Stimulated activated CD4-positive, alpha-beta T cell treated with anti-CD3 and anti-CD28 coated beads, Interleukin-1b, Interleukin-23, amount 100 ng/mL, for 1 hour (primary cell): ENCODE measurements around the gene MCF2L2.

Experiments
- DNase-seq, 2 donors: peaks; one replicate each; pipeline ENCODE4 v3.0.0-alpha.2; 2020; ENCODE audit warnings: low read depth in 2 of 2

MCF2L2 gene

GRCh38 chr3:183265834-183266417, 162.5 kb downstream of the MCF2L2 start:
- no peak for DNase-seq

GRCh38 chr3:183265157-183265642, 163.2 kb downstream of the MCF2L2 start:
- no peak for DNase-seq

GRCh38 chr3:183264268-183264667, 164.2 kb downstream of the MCF2L2 start:
- no peak for DNase-seq

- no peak for DNase-seq
Observed at GRCh38 chr3:183262875-183263378, 165.5 kb downstream of the MCF2L2 start.

- no peak for DNase-seq
Observed at GRCh38 chr3:183261151-183261724, 167.2 kb downstream of the MCF2L2 start.

- DNase-seq: no peak
Observed at GRCh38 chr3:183260167-183260904, 168.1 kb downstream of the MCF2L2 start.

GRCh38 chr3:183259621-183260020, 168.8 kb downstream of the MCF2L2 start:
- DNase-seq: no peak

- DNase-seq: no peak
Observed at GRCh38 chr3:183259087-183259486, 169.3 kb downstream of the MCF2L2 start.

GRCh38 chr3:183255348-183255730, 173.1 kb downstream of the MCF2L2 start:
- DNase-seq: no peak

GRCh38 chr3:183254487-183255347, 173.7 kb downstream of the MCF2L2 start:
- DNase-seq: no peak

GRCh38 chr3:183253528-183254486, 174.6 kb downstream of the MCF2L2 start:
- no peak for DNase-seq

- no peak for DNase-seq
Observed at GRCh38 chr3:183252973-183253527, 175.4 kb downstream of the MCF2L2 start, which contains the start of gene B3GNT5. TSS of gene B3GNT5 (plus strand) at chr3:183253253. CDS start at chr3:183269799, 16,546 bp downstream.

GRCh38 chr3:183252118-183252782, 176.2 kb downstream of the MCF2L2 start:
- no peak for DNase-seq

GRCh38 chr3:183249006-183249718, 179.3 kb downstream of the MCF2L2 start:
- no peak for DNase-seq

GRCh38 chr3:183247011-183247589, 181.3 kb downstream of the MCF2L2 start:
- no peak for DNase-seq

GRCh38 chr3:183244981-183245476, 183.4 kb downstream of the MCF2L2 start:
- no peak for DNase-seq

- DNase-seq: no peak
Observed at GRCh38 chr3:183244219-183244618, 184.2 kb downstream of the MCF2L2 start.

- DNase-seq: no peak
Observed at GRCh38 chr3:183242431-183242830, 186.0 kb downstream of the MCF2L2 start.
